ENCODE measurements around the gene SH3RF3.

DNA sequence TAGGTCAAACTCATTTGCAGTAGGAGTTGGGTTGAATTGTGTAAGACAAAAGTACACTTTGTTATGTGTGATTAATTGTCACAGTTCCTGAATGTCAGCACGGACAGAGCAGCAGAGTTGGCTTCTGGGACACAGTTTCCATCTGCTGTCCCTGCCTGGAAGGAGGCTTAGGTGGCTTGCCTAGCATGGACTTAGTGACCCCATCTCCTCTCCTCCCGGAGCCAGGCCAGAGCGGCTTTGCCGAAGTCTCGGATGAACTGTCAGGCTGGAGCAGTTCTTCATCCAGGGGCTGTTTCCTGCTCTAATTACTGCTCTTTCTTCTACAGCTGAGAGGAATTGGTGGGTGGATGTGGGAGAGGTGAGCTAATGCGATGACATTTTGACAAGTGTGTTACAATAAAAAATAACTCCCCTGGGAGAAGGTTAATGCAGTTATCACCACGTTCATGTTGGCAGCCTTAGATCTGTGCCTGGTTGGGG is 102.0 kb downstream of the SH3RF3 start:
- TF ChIP-seq CTCF (IDR thresholded peaks at IDR 0.05) (no peak), POLR2A (IDR thresholded peaks at IDR 0.05) (no peak)
